HTERT RPE-1 (cell line): Measurements from ENCODE around the gene ROMO1.
"Not testable (repeated sequence)": the region's sequence is repeated elsewhere in the genome, so short reads cannot be mapped to it uniquely, and the experiment has no call there.

Experiments
- in situ Hi-C: fragments of 300-500 bp; cut with MboI; formaldehyde crosslinking; loops from 4 replicates; pipeline ENCODE4 v1.14.3; 2020; ENCODE audit warnings: low sequenced_read_pairs

Gene ROMO1

GRCh38 chr20:35710039-35710438, 10.8 kb downstream of the ROMO1 start:
- in situ Hi-C loops: no loop called here

- in situ Hi-C loops: no loop called here
Measured at GRCh38 chr20:35710884-35711587, 11.8 kb downstream of the ROMO1 start.

GRCh38 chr20:35711588-35712209, 12.5 kb downstream of the ROMO1 start:
- in situ Hi-C loops: no loop called here

GRCh38 chr20:35713120-35713519, 13.9 kb downstream of the ROMO1 start:
- in situ Hi-C loops: not testable (repeated sequence)

- in situ Hi-C loops: no loop called here
Measured at GRCh38 chr20:35714127-35714526, 14.9 kb downstream of the ROMO1 start.

DNA sequence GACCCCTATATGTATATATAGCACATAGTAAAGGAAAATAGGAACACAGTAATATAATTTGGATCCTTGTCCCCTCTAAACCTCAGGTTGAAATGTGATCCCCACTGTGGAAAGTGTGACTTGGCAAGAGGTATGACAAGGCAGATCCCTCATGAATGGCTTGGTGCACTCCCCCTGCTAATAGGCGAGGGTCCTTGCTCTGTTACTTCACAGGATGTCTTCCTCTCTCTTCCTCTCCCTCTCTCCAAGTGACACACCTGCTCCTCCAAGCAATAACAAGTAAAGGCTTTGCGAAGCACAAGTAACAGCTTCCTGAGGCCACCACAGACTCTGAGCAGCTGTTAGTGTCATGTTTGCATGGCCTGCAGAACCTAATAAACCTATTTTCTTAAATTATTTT, 16.4 kb downstream of the ROMO1 start:
- in situ Hi-C loops: no loop called here

DNA sequence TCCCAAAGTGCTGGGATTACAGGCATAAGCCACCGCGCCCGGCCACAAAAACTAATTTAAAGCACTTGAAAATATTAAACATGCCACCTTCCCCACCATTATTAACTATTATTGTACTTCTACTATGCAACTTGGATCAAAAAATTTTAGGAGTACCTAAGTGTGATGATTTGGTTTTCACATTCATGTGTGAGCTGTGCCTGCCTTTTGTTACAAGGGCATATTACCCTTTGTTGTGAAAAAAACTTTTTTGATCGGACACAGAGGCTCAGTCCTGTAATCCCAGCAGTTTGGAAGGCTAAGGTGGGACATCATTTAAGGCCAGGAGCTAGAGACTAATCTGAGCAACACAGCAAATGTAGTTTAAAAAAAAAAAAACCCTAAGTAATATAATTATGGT, 17.1 kb downstream of the ROMO1 start:
- in situ Hi-C loops: no loop called here

DNA sequence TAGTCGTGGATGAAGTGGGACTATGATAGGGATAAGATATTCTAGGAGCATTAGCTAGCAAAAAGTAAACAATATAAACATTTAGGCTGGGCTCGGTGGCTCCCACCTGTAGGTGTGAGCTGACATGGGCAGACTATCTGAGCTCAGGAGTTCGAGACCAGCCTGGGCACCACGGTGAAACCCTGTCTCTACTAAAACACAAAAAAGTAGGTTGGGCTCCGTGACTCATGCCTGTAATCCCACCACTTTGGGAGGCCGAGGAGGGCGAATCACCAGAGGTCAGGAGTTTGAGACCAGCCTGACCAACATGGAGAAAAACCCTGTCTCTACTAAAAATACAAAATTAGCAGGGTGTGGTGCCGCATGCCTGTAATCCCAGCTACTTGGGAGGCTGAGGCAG, 19.1 kb downstream of the ROMO1 start:
- in situ Hi-C loops: not testable (repeated sequence)

- in situ Hi-C loops: no loop called here
Measured at GRCh38 chr20:35718972-35719635, 19.9 kb downstream of the ROMO1 start.

GRCh38 chr20:35719717-35720116, 20.5 kb downstream of the ROMO1 start:
- in situ Hi-C loops: no loop called here

- in situ Hi-C loops: no loop called here
Measured at GRCh38 chr20:35720165-35721123, 21.2 kb downstream of the ROMO1 start.

DNA sequence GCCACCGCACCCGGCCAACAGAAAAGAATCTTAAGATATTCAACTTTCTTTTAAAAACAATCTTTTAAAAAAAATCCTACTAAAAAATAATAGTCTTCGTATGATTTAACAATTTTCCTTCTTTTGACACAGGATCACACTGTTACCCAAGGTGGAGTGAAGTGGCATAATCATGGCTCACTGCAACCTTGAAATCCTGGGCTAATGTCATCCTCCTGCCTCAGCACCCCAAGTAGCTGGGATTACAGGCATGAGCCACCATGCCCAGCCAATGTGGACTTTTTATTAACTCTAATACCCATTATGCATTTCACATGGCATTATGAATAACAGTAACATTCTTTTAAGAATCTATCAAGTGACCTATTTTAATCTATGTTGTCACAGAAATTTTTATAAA, 22.0 kb downstream of the ROMO1 start:
- in situ Hi-C loops: no loop called here

GRCh38 chr20:35721621-35722020, 22.4 kb downstream of the ROMO1 start:
- in situ Hi-C loops: no loop called here

- in situ Hi-C loops: not testable (repeated sequence)
Measured at GRCh38 chr20:35723275-35723639, 24.1 kb downstream of the ROMO1 start.

GRCh38 chr20:35723652-35724320, 24.6 kb downstream of the ROMO1 start:
- in situ Hi-C loops: not testable (repeated sequence)

GRCh38 chr20:35724321-35725230, 25.4 kb downstream of the ROMO1 start:
- in situ Hi-C loops: no loop called here

GRCh38 chr20:35726842-35727711, 27.9 kb downstream of the ROMO1 start:
- in situ Hi-C loops: no loop called here

GRCh38 chr20:35729283-35729807, 30.1 kb downstream of the ROMO1 start:
- in situ Hi-C loops: no loop called here
